H9 (cell line): Measurements from ENCODE around the gene IRF2. TPM values are rescaled to one million over a fixed set of nuclear protein-coding genes. Genes with fewer than 3 reads are reported as not detected.
A peak's percentile ranks its signal among the peaks of the same experiment; 100 is the strongest.

Source experiments
- DNase-seq: peaks from one replicate; pipeline ENCODE4 v3.0.0-alpha.2; 2017
- H2AFZ ChIP-seq: one replicate; pipeline ENCODE4 v1.6.1; 2013; ENCODE audit warnings: mild to moderate bottlenecking, low read length, control low read depth, moderate library complexity
- H2AK5ac ChIP-seq: 2 replicates; pipeline ENCODE4 v1.6.1; 2013; ENCODE audit warnings: low read length, control low read depth, mixed read lengths; ENCODE audit not compliant: insufficient read length
- H2BK120ac ChIP-seq: one replicate; pipeline ENCODE4 v1.6.1; 2013; ENCODE audit warnings: low read depth, mild to moderate bottlenecking, low read length, control low read depth, inconsistent platforms; ENCODE audit not compliant: poor library complexity, severe bottlenecking
- H2BK12ac ChIP-seq: 2 replicates; pipeline ENCODE4 v1.6.1; 2013; ENCODE audit warnings: low read length, control low read depth, mixed read lengths, low read depth; ENCODE audit not compliant: insufficient read length
- H2BK15ac ChIP-seq: 2 replicates; pipeline ENCODE4 v1.6.1; 2013; ENCODE audit warnings: low read depth, low read length, control low read depth
- H2BK20ac ChIP-seq: one replicate; pipeline ENCODE4 v1.6.1; 2013; ENCODE audit warnings: low read depth, mild to moderate bottlenecking, low read length, control low read depth, inconsistent platforms; ENCODE audit not compliant: poor library complexity, severe bottlenecking
- H2BK5ac ChIP-seq: 2 replicates; pipeline ENCODE4 v1.6.1; 2013; ENCODE audit warnings: low read length, control low read depth, mixed read lengths; ENCODE audit not compliant: insufficient read length
- H3K14ac ChIP-seq: 2 replicates; pipeline ENCODE4 v1.6.1; 2013; ENCODE audit warnings: low read length, control low read depth; ENCODE audit not compliant: insufficient read depth
- H3K18ac ChIP-seq: 2 replicates; pipeline ENCODE4 v1.6.1; 2013; ENCODE audit warnings: low read depth, mild to moderate bottlenecking, mixed read lengths, low read length, control low read depth; ENCODE audit not compliant: insufficient read length
- H3K23ac ChIP-seq: 2 replicates; pipeline ENCODE4 v1.6.1; 2013; ENCODE audit warnings: low read length, control low read depth, mixed read lengths, low read depth; ENCODE audit not compliant: insufficient read length
- H3K23me2 ChIP-seq: 2 replicates; pipeline ENCODE4 v1.6.1; 2013; ENCODE audit warnings: low read depth, mild to moderate bottlenecking, mixed read lengths, low read length, control low read depth; ENCODE audit not compliant: insufficient read length, poor library complexity, severe bottlenecking
- H3K27ac ChIP-seq: 2 replicates; pipeline ENCODE4 v1.5.1; 2013; ENCODE audit warnings: low read length, control low read depth, mixed read lengths, low read depth; ENCODE audit not compliant: insufficient read length
- H3K27me3 ChIP-seq: 2 replicates; pipeline ENCODE4 v1.6.1; 2013; ENCODE audit warnings: low read length, control low read depth, inconsistent platforms; ENCODE audit not compliant: insufficient read depth
- H3K4ac ChIP-seq: 2 replicates; pipeline ENCODE4 v1.6.1; 2013; ENCODE audit warnings: low read depth, mild to moderate bottlenecking, control low read depth, inconsistent platforms, low read length, moderate library complexity
- H3K4me1 ChIP-seq: 2 replicates; pipeline ENCODE4 v1.6.1; 2013; ENCODE audit warnings: low read length, control low read depth, inconsistent platforms; ENCODE audit not compliant: insufficient read depth
- H3K4me2 ChIP-seq: 2 replicates; pipeline ENCODE4 v1.6.1; 2013; ENCODE audit warnings: low read length, control low read depth, mixed read lengths; ENCODE audit not compliant: insufficient read length, insufficient read depth
- H3K56ac ChIP-seq: 2 replicates; pipeline ENCODE4 v1.6.1; 2013; ENCODE audit warnings: low read depth, mild to moderate bottlenecking, mixed read lengths, low read length, control low read depth; ENCODE audit not compliant: insufficient read length
- H3K79me1 ChIP-seq: 2 replicates; pipeline ENCODE4 v1.6.1; 2013; ENCODE audit warnings: low read depth, mild to moderate bottlenecking, moderate library complexity, low read length, control low read depth, inconsistent platforms; ENCODE audit not compliant: insufficient read depth, poor library complexity, severe bottlenecking
- H3K79me2 ChIP-seq: 2 replicates; pipeline ENCODE4 v1.6.1; 2013; ENCODE audit warnings: low read length, control low read depth, inconsistent platforms; ENCODE audit not compliant: insufficient read depth
- H3K9ac ChIP-seq: 2 replicates; pipeline ENCODE4 v1.6.1; 2013; ENCODE audit warnings: low read length, control low read depth, mixed read lengths; ENCODE audit not compliant: insufficient read length; ENCODE audit errors: extremely low read depth
- H3K9me3 ChIP-seq: one replicate; pipeline ENCODE4 v1.6.1; 2013; ENCODE audit warnings: low read depth, low read length, inconsistent platforms; ENCODE audit not compliant: control insufficient read depth
- H3T11ph ChIP-seq: one replicate; pipeline ENCODE4 v1.6.1; 2013; ENCODE audit warnings: mild to moderate bottlenecking, low read length, control low read depth, inconsistent platforms
- H4K20me1 ChIP-seq: one replicate; pipeline ENCODE4 v1.6.1; 2013; ENCODE audit not compliant: control insufficient read depth, insufficient read length, insufficient read depth
- H4K5ac ChIP-seq: 2 replicates; pipeline ENCODE4 v1.6.1; 2013; ENCODE audit warnings: low read depth, mild to moderate bottlenecking, mixed read lengths, low read length, control low read depth; ENCODE audit not compliant: insufficient read length
- H4K8ac ChIP-seq: replicated peaks from 2 replicates; pipeline ENCODE4 v1.6.1; 2013; ENCODE audit warnings: low read length, control low read depth, mixed read lengths, low read depth; ENCODE audit not compliant: insufficient read length
- H4K91ac ChIP-seq: 2 replicates; pipeline ENCODE4 v1.6.1; 2013; ENCODE audit warnings: low read depth, mild to moderate bottlenecking, moderate library complexity, mixed read lengths, low read length, control low read depth; ENCODE audit not compliant: insufficient read length
- H3K27ac Mint-ChIP-seq, 3 experiments: 2 replicates in 2 of 3; 3 replicates in 1 of 3; pipeline ENCODE4 v1.8.0; 2020 to 2021; ENCODE audit warnings: mixed read lengths in 3 of 3, mild to moderate bottlenecking in 1 of 3, moderate library complexity in 1 of 3
- H3K27me3 Mint-ChIP-seq: 2 replicates; pipeline ENCODE4 v1.8.0; 2021; ENCODE audit warnings: low read depth, mild to moderate bottlenecking, moderate library complexity, mixed read lengths
- H3K36me3 Mint-ChIP-seq, 3 experiments: 2 replicates in 2 of 3; 3 replicates in 1 of 3; pipeline ENCODE4 v1.8.0; 2020 to 2021; ENCODE audit warnings: low read depth in 3 of 3, mixed read lengths in 3 of 3; ENCODE audit not compliant: insufficient read depth in 1 of 3
- H3K4me1 Mint-ChIP-seq, 2 experiments: 2 replicates each; pipeline ENCODE4 v1.8.0; 2020; ENCODE audit warnings: mixed read lengths in 2 of 2
- H3K4me3 Mint-ChIP-seq, 2 experiments: 2 replicates in 1 of 2; 3 replicates in 1 of 2; pipeline ENCODE4 v1.8.0; 2020 to 2021; ENCODE audit warnings: mild to moderate bottlenecking in 2 of 2, mixed read lengths in 2 of 2, moderate library complexity in 1 of 2
- H3K9me3 Mint-ChIP-seq, 2 experiments: 2 replicates in 1 of 2; 3 replicates in 1 of 2; pipeline ENCODE4 v1.8.0; 2020; ENCODE audit warnings: mild to moderate bottlenecking in 2 of 2, mixed read lengths in 2 of 2, moderate library complexity in 1 of 2
- WGBS: extraction: QIAGEN DNeasy Blood & Tissue Kit; methylation state at CpG from one replicate; pipeline ENCODE4 v1.1.7; 2013; ENCODE audit warnings: missing lambda C conversion rate, low lambda C conversion rate, mixed read lengths; ENCODE audit not compliant: insufficient read length; ENCODE audit errors: extremely low coverage; 5-methylcytosine and 5-hydroxymethylcytosine counted together
- total RNA-seq: library from RNA; stranded (reverse); gene quantifications from 2 replicates; pipeline ENCODE4 v1.2.1, GENCODE V29; 2021
- TF ChIP-seq, protein P1 (sequence below): fragments of 200-600 bp; sonication (generic); conservative IDR thresholded peaks from 3 replicates; pipeline ENCODE4 v1.8.0; 2021; ENCODE audit warnings: antibody characterized with exemption, mild to moderate bottlenecking

The IRF2 gene
- total RNA-seq, 1 experiment from 2014 or later: 13.5 TPM

DNA sequence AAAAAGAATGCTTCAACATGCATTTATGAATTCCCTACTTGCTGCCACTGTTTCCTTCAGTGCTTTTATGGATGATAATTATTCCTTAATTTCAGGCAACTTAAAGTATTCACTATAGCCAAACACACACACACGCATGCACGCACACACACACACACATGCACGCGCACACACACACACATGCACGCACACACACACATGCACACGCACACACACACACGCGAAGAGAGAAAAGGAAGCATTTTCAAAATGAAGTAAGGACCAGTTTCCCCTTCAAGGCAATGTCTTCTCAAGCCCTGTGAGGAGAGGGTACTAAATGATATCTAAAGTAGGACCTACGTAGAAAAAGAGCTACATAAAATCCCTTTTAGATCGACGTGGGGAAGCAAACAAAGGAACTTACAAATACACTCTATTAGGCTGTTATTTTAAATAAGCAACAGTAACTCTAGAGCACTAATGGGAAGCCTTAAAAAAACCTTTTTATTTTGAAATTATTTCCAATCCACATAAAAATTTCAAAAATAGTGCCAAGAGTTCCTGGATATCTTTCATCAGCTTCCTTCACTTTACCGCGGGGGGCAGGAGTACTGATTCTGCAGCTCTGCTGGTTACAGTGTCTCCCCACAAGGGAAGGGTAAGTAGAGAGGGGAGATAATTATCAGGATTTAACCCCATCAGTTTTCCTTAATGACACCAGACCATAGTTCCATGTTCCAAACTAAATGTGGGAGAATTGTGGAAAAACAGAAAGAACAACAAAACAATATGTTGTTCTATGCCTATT, 13.7 kb downstream of the IRF2 start:
- peaks cover 3% of the 10 kb centered on the region; the same call in 1 of the 2 replicates for H3K4me1 ChIP-seq
- no peaks in the 10 kb centered on the region for H4K20me1 ChIP-seq
- H3K4me3 Mint-ChIP-seq: peak overlapping the region in 1 of 2 experiments; percentile 35; a peak in 1 of 5 replicates

More for the DNA sequence above, 13.7 kb downstream of the IRF2 start:
- Histone ChIP-seq H3K23ac (no peak overlapping the region), H2BK20ac (no peak overlapping the region), H3K27me3 (no peaks in the 10 kb centered on the region), H3K4me2 (no peak overlapping the region), H3K79me2 (peaks cover 5% of the 10 kb centered on the region; the same call in 1 of the 2 replicates), H3K18ac (no peak overlapping the region), H4K5ac (no peak overlapping the region), H3T11ph (no peak overlapping the region), H3K14ac (no peak overlapping the region; the same call in 1 of the 2 replicates), H3K9me3 (no peaks in the 10 kb centered on the region), H3K56ac (no peak overlapping the region), H2AFZ (no peak overlapping the region), H2BK120ac (no peak overlapping the region), H4K91ac (no peak overlapping the region), H2BK5ac (no peak overlapping the region), H3K27ac (no peak overlapping the region), H3K4ac (no peak overlapping the region), H3K23me2 (no peaks in the 10 kb centered on the region), H2BK12ac (no peak overlapping the region), H3K9ac (no peak overlapping the region), H4K8ac (no peak overlapping the region), H2AK5ac (no peak overlapping the region), H2BK15ac (no peak overlapping the region), H3K79me1 (no peaks in the 10 kb centered on the region)
- H3K9me3 Mint-ChIP-seq: no peaks in the 10 kb centered on the region
- TF ChIP-seq, protein P1, sequence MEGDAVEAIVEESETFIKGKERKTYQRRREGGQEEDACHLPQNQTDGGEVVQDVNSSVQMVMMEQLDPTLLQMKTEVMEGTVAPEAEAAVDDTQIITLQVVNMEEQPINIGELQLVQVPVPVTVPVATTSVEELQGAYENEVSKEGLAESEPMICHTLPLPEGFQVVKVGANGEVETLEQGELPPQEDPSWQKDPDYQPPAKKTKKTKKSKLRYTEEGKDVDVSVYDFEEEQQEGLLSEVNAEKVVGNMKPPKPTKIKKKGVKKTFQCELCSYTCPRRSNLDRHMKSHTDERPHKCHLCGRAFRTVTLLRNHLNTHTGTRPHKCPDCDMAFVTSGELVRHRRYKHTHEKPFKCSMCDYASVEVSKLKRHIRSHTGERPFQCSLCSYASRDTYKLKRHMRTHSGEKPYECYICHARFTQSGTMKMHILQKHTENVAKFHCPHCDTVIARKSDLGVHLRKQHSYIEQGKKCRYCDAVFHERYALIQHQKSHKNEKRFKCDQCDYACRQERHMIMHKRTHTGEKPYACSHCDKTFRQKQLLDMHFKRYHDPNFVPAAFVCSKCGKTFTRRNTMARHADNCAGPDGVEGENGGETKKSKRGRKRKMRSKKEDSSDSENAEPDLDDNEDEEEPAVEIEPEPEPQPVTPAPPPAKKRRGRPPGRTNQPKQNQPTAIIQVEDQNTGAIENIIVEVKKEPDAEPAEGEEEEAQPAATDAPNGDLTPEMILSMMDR: no peak
- peaks cover 32 to 42% of the 10 kb centered on the region in 2 experiments for H3K4me1 Mint-ChIP-seq
- DNase-seq: no peak
- no CpG with 5 or more reads among the region's 13 CpGs for WGBS
- H3K27me3 Mint-ChIP-seq: no peaks in the 10 kb centered on the region
- peak overlapping the region in 2 of 3 experiments; percentile 6 to 42; a peak in 3 of 7 replicates for H3K27ac Mint-ChIP-seq
- peaks cover 0 to 8% (median 2%) of the 10 kb centered on the region in 3 experiments; a peak in 2 of 7 replicates for H3K36me3 Mint-ChIP-seq
